ENCODE results near the gene PFN2.
A peak's percentile ranks its signal among the peaks of the same experiment; 100 is the strongest.
"Not testable (repeated sequence)": the region's sequence is repeated elsewhere in the genome, so short reads cannot be mapped to it uniquely, and the experiment has no call there.

Gene PFN2

DNA sequence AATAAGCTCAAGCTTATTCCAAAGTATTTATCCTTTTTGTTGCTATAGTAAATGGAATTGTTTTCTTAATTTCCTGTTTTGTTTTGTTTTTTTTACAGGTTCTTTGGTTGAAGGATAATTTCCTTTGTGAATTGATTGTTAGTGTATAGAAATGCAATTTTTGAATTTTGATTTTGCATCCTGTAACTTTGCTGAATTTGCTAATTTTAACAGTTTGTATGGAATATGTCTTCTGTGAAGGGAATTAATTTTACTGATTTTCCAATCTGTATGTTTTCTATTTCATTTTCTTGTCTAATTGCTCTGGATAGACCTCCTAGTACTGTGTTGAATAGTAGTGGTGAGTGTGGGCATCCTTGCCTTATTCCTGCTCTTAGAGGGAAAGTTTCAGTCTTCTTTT is 28.3 kb downstream of the PFN2 start:
- no peak overlapping the region for H3K9ac ChIP-seq (ENCODE audit: low read length)
- peaks cover 4% of the 10 kb centered on the region for H3K36me3 ChIP-seq (ENCODE audit: control insufficient read depth, insufficient read depth, low read length, severe bottlenecking)
- no peaks in the 10 kb centered on the region for H3K9me3 ChIP-seq (ENCODE audit: control insufficient read depth, low read length)
- H3K4me3 ChIP-seq (ENCODE audit: low read length), result no peak overlapping the region
- H3K4me1 ChIP-seq (ENCODE audit: control insufficient read depth, insufficient read depth, low read length), result peaks cover 22% of the 10 kb centered on the region
- no peak for DNase-seq (ENCODE audit: low read depth)
- no peaks in the 10 kb centered on the region for H3K27me3 ChIP-seq (replicated peaks; ENCODE audit: control insufficient read depth, insufficient read depth, low read length)

DNA sequence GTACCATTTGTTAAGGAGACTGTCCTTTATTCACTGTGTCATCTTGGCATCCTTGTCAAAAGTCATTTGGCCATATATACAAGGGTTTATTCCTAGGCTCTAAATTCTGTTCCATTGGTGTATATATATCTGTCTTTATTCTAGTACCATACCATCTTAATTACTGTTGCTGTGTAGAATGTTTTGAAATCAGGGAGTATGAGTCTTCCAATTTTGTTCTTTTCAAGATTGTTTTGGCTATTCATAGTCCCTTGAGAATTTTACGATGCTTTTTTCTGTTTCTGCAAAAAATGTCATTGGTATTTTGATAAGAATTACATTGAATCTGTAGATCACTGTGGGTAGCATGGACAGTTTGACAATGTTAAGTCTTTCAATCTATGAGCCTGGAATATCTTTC is 28.7 kb downstream of the PFN2 start:
- no peak for DNase-seq (ENCODE audit: low read depth)
- H3K27me3 ChIP-seq (replicated peaks; ENCODE audit: control insufficient read depth, insufficient read depth, low read length), result no peaks in the 10 kb centered on the region

GRCh38 chr3:149941186-149941585 is 29.5 kb downstream of the PFN2 start:
- H3K4me1 ChIP-seq (ENCODE audit: control insufficient read depth, insufficient read depth, low read length), result peaks cover 26% of the 10 kb centered on the region
- no peak overlapping the region for H3K9ac ChIP-seq (ENCODE audit: low read length)
- H3K27me3 ChIP-seq (replicated peaks; ENCODE audit: control insufficient read depth, insufficient read depth, low read length), result no peaks in the 10 kb centered on the region
- DNase-seq (ENCODE audit: low read depth), result no peak
- no peaks in the 10 kb centered on the region for H3K9me3 ChIP-seq (ENCODE audit: control insufficient read depth, low read length)
- H3K4me3 ChIP-seq (ENCODE audit: low read length), result no peak overlapping the region
- H3K36me3 ChIP-seq (ENCODE audit: control insufficient read depth, insufficient read depth, low read length, severe bottlenecking), result peaks cover 3% of the 10 kb centered on the region

More for the DNA sequence above, 28.7 kb downstream of the PFN2 start:
- Histone ChIP-seq H3K4me3 (ENCODE audit: low read length) (no peak overlapping the region), H3K4me1 (ENCODE audit: control insufficient read depth, insufficient read depth, low read length) (peaks cover 25% of the 10 kb centered on the region), H3K36me3 (ENCODE audit: control insufficient read depth, insufficient read depth, low read length, severe bottlenecking) (peaks cover 4% of the 10 kb centered on the region), H3K9ac (ENCODE audit: low read length) (no peak overlapping the region), H3K9me3 (ENCODE audit: control insufficient read depth, low read length) (no peaks in the 10 kb centered on the region)

- DNase-seq (ENCODE audit: low read depth), result peak; percentile 44
- not testable (repeated sequence) for H3K9me3 ChIP-seq (ENCODE audit: control insufficient read depth, low read length); H3K36me3 ChIP-seq (ENCODE audit: control insufficient read depth, insufficient read depth, low read length, severe bottlenecking); H3K27me3 ChIP-seq (replicated peaks; ENCODE audit: control insufficient read depth, insufficient read depth, low read length)
- peak overlapping the region; percentile 37 for H3K9ac ChIP-seq (ENCODE audit: low read length)
- peaks cover 37% of the 10 kb centered on the region for H3K4me1 ChIP-seq (ENCODE audit: control insufficient read depth, insufficient read depth, low read length)
- peak overlapping the region; percentile 48 for H3K4me3 ChIP-seq (ENCODE audit: low read length)
These were observed 32.2 kb downstream of the PFN2 start for GRCh38 chr3:149938392-149939055.

- DNase-seq (ENCODE audit: low read depth), result peak; percentile 82
- Histone ChIP-seq H3K36me3 (ENCODE audit: control insufficient read depth, insufficient read depth, low read length, severe bottlenecking) (peaks cover 3% of the 10 kb centered on the region), H3K9me3 (ENCODE audit: control insufficient read depth, low read length) (no peaks in the 10 kb centered on the region), H3K27me3 (replicated peaks; ENCODE audit: control insufficient read depth, insufficient read depth, low read length) (no peaks in the 10 kb centered on the region), H3K4me3 (ENCODE audit: low read length) (no peak overlapping the region), H3K4me1 (ENCODE audit: control insufficient read depth, insufficient read depth, low read length) (peaks cover 28% of the 10 kb centered on the region), H3K9ac (ENCODE audit: low read length) (no peak overlapping the region)
These were observed 33.9 kb downstream of the PFN2 start for GRCh38 chr3:149936812-149937230.

GRCh38 chr3:149934524-149934923 is 36.2 kb downstream of the PFN2 start:
- peaks cover 5% of the 10 kb centered on the region for H3K36me3 ChIP-seq (ENCODE audit: control insufficient read depth, insufficient read depth, low read length, severe bottlenecking)
- H3K9me3 ChIP-seq (ENCODE audit: control insufficient read depth, low read length), result no peaks in the 10 kb centered on the region
- no peaks in the 10 kb centered on the region for H3K27me3 ChIP-seq (replicated peaks; ENCODE audit: control insufficient read depth, insufficient read depth, low read length)
- DNase-seq (ENCODE audit: low read depth), result peak; percentile 89
- H3K4me3 ChIP-seq (ENCODE audit: low read length), result no peak overlapping the region
- no peak overlapping the region for H3K9ac ChIP-seq (ENCODE audit: low read length)
- H3K4me1 ChIP-seq (ENCODE audit: control insufficient read depth, insufficient read depth, low read length), result peaks cover 24% of the 10 kb centered on the region

- peaks cover 18% of the 10 kb centered on the region for H3K4me1 ChIP-seq (ENCODE audit: control insufficient read depth, insufficient read depth, low read length)
- no peak overlapping the region for H3K4me3 ChIP-seq (ENCODE audit: low read length)
- H3K9ac ChIP-seq (ENCODE audit: low read length), result no peak overlapping the region
- H3K9me3 ChIP-seq (ENCODE audit: control insufficient read depth, low read length), result no peaks in the 10 kb centered on the region
- H3K27me3 ChIP-seq (replicated peaks; ENCODE audit: control insufficient read depth, insufficient read depth, low read length), result no peaks in the 10 kb centered on the region
- DNase-seq (ENCODE audit: low read depth), result no peak
- H3K36me3 ChIP-seq (ENCODE audit: control insufficient read depth, insufficient read depth, low read length, severe bottlenecking), result peaks cover 10% of the 10 kb centered on the region
These were observed 36.8 kb downstream of the PFN2 start for GRCh38 chr3:149933858-149934257.

GRCh38 chr3:149933008-149933407 is 37.7 kb downstream of the PFN2 start:
- H3K9me3 ChIP-seq (ENCODE audit: control insufficient read depth, low read length), result no peaks in the 10 kb centered on the region
- no peak overlapping the region for H3K4me3 ChIP-seq (ENCODE audit: low read length)
- no peaks in the 10 kb centered on the region for H3K27me3 ChIP-seq (replicated peaks; ENCODE audit: control insufficient read depth, insufficient read depth, low read length)
- peaks cover 16% of the 10 kb centered on the region for H3K4me1 ChIP-seq (ENCODE audit: control insufficient read depth, insufficient read depth, low read length)
- H3K36me3 ChIP-seq (ENCODE audit: control insufficient read depth, insufficient read depth, low read length, severe bottlenecking), result peaks cover 14% of the 10 kb centered on the region
- H3K9ac ChIP-seq (ENCODE audit: low read length), result no peak overlapping the region
- DNase-seq (ENCODE audit: low read depth), result no peak

DNA sequence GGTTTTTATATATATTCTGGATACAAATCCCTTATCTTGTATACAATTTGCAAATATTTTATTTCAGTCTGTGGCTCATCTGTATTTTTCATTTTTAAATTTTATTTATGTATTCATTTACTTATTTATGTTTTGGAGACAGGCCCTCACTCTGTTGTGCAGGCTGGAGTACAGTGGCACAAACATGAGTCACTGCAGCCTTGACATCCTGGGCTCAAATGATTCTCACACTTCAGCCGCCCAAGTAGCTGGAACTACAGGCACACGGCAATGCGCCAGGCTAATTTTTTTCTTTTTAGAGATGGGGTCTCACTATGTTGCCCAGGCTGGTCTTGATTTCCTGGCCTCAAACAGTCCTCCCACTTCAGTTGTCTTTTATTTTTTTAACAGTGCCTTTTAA is 50.6 kb downstream of the PFN2 start:
- no peaks in the 10 kb centered on the region for H3K4me1 ChIP-seq (ENCODE audit: control insufficient read depth, insufficient read depth, low read length)
- no peak overlapping the region for H3K4me3 ChIP-seq (ENCODE audit: low read length)
- H3K9ac ChIP-seq (ENCODE audit: low read length), result no peak overlapping the region
- no peaks in the 10 kb centered on the region for H3K9me3 ChIP-seq (ENCODE audit: control insufficient read depth, low read length)
- DNase-seq (ENCODE audit: low read depth), result no peak
- H3K36me3 ChIP-seq (ENCODE audit: control insufficient read depth, insufficient read depth, low read length, severe bottlenecking), result peaks cover 34% of the 10 kb centered on the region
- H3K27me3 ChIP-seq (replicated peaks; ENCODE audit: control insufficient read depth, insufficient read depth, low read length), result no peaks in the 10 kb centered on the region

DNA sequence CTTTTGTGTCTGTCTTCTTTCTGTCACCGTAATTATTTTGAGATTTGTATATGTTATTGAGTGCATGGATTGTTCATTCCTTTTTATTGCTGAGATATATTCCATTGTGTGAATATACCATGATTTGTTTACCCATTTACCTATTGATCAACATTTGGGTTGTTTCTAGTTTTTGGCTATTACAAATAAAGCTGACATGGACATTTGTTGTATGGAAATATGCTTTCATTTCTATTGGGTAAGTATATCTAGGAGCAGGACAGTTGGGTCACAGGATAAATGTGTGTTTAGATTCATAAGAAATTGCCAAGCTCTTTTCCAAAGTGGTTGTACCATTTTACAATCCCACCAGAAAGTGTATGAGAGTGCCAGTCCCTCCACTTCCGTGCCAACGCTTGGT is 51.2 kb downstream of the PFN2 start:
- H3K4me1 ChIP-seq (ENCODE audit: control insufficient read depth, insufficient read depth, low read length), result no peaks in the 10 kb centered on the region
- H3K27me3 ChIP-seq (replicated peaks; ENCODE audit: control insufficient read depth, insufficient read depth, low read length), result no peaks in the 10 kb centered on the region
- no peak overlapping the region for H3K9ac ChIP-seq (ENCODE audit: low read length)
- no peaks in the 10 kb centered on the region for H3K9me3 ChIP-seq (ENCODE audit: control insufficient read depth, low read length)
- DNase-seq (ENCODE audit: low read depth), result no peak
- peaks cover 30% of the 10 kb centered on the region for H3K36me3 ChIP-seq (ENCODE audit: control insufficient read depth, insufficient read depth, low read length, severe bottlenecking)
- no peak overlapping the region for H3K4me3 ChIP-seq (ENCODE audit: low read length)

DNA sequence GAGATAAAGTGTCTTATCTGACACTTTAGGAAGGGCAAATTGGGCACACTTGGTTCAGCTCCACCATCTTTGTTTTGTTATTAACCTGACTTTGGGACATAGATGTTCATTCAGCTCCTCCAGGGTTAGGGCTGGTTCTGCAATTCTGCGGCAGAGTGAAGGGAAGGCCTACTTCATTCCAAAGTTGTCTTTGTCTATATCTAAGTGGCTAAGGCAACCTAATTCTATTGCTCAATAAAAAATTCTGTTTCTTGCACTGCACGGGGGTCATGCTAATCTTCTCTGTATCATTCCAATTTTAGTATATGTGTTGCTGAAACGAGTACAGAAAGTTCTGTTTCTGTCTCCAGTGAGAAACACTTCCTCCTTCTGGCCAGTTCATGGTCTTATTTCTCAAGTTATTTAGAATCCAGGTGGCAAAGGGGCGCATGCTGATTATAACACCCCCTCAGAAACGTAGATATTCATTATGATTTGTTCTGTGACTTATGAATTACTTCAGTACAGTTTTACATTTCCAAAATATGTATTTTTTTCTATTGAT is 53.5 kb downstream of the PFN2 start:
- Histone ChIP-seq H3K4me1 (ENCODE audit: control insufficient read depth, insufficient read depth, low read length) (no peaks in the 10 kb centered on the region), H3K27me3 (replicated peaks; ENCODE audit: control insufficient read depth, insufficient read depth, low read length) (no peaks in the 10 kb centered on the region), H3K9me3 (ENCODE audit: control insufficient read depth, low read length) (no peaks in the 10 kb centered on the region), H3K4me3 (ENCODE audit: low read length) (no peak overlapping the region), H3K36me3 (ENCODE audit: control insufficient read depth, insufficient read depth, low read length, severe bottlenecking) (peaks cover 40% of the 10 kb centered on the region), H3K9ac (ENCODE audit: low read length) (no peak overlapping the region)
- DNase-seq (ENCODE audit: low read depth), result no peak
